ENCODE data around the gene TPH1.
"Not testable (repeated sequence)": the region's sequence is repeated elsewhere in the genome, so short reads cannot be mapped to it uniquely, and the experiment has no call there.

The TPH1 gene

DNA sequence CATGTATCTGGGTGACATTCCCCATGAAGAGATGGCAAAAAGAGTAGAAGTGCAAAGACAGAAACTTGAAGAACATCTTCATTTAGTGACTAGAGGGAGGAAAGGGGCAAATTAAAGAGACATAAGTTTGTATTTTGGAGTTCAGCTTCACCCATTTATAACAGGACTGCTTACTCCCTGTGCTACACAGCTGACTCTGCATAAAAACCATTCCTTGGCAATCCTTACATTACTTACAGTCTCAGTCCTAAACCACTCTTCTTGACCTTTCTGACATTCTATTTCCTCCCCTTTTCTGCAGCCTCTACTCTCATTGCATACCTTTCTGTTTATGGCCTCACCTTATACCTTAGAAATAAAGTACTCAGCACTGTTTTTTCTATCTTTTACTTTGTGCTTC, 26.4 kb downstream of the TPH1 start:
- no peak for DNase-seq

DNA sequence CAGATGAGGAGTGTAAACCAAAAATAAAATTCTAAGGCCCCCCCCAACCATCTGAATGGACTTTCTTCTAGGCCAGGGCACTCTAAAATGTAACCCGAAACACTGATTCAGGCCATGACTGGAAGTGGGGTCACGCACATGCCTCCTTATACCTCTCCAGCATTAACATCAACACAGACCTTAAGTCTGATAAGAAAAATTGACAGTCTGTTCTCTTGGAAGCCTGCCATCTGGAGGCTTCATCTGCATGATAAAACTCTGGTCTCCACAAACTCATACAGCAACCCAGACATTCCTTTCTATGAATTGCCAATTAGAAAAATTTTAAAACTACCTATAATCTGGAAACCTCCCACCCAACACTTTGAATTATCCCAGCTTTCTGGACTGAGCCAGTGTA, 29.3 kb downstream of the TPH1 start:
- no peak for DNase-seq

DNA sequence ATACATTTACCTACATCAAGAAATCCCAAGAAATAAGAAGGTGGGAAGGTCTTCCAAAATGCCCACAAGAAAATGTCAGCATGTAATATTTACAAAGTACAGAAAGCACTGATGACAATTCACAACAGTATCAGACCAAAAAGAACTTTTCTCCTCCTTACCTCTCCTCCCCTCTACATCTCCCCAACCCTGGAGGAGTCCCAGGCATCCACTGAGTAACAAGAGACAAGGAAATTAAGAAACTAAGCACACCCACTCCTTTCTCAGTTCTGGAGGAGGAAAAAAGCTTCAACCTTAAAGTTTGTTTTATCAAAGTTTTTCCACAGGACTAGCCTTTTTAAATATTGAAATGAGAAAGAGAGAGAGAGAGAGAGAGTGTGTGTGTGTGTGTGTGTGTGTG, 31.2 kb downstream of the TPH1 start:
- no peak for DNase-seq

DNA sequence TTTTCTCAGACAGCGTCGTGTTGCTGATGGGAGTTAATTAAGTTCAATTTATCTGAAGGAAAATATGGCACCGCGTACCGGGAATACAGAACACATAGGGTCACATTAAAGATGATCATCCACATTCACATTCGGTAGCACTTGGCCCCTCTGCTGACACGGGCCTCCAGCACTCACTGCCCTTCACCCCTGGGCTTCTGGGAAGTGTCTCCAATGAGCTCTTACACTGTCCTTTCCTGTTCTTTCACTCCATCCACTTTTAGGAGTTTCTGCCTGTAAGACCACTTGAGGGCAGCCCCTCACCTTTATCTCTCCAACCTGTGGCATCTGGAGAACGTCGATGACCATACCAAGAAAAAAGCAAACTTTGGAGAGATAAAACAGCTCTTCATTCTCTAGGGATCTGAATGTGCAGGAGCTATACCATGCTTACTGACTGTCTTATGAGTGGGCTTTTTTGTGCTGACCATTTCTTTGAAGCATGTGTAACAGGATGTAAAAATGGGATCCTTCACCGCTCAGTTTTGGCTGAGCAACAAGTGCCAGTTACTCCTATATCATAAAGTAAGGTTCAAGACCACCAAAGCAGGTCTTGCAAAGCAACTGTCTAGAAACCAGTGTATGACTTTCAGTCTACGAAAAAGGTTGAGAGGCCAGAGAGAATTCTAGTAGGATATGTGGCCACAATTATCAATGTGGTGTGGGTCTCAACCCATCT, 32.1 kb downstream of the TPH1 start:
- DNase-seq = no peak

DNA sequence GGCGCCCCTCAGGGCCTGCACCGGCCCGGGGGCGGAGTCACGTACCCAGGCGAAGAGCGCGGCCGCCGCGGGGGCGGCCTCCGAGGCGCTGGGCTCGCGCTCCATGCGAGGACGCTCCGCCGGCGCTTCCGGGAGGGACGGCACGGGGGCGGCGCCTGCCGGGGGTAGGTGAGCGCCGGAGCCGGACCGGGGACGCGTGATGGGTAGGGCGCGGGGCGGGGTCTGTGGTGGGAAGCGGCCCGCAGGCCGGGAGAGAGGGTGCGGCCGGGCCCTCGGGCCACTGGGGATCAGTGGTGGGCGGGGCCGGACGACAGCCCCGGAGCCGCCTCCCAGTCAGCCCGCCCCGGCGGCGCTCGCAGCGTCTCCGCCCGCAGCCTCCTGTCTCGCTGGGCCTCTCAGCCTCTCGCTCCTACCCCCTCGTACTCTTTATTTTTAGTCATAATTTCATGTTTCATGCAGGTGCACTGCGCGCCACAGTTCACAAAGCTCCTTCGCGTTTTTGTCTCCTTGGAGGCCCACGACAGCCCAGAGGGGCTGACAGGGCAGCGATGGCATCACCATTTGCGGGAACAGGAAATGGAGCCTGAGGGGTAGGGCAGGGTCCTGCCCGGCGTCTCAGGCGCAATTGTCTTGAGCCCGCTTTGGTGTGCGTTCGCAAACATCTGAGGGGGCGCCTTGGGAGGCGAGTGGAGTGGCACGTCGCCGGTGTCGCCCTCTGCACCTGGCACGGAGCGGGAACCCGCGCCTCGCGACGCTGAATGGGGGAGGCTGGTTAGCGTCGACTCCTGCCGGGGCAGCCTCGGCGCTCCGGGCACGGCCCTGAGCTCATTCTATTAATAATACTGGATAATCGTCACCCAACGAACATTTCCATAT, 32.9 kb downstream of the TPH1 start, which contains the start of gene SERGEF:
SERGEF (minus strand) TSS at position 142 of the 876 bp plus-strand sequence; CDS start at position 105, 37 bp downstream.
- peak; percentile 88 for DNase-seq

DNA sequence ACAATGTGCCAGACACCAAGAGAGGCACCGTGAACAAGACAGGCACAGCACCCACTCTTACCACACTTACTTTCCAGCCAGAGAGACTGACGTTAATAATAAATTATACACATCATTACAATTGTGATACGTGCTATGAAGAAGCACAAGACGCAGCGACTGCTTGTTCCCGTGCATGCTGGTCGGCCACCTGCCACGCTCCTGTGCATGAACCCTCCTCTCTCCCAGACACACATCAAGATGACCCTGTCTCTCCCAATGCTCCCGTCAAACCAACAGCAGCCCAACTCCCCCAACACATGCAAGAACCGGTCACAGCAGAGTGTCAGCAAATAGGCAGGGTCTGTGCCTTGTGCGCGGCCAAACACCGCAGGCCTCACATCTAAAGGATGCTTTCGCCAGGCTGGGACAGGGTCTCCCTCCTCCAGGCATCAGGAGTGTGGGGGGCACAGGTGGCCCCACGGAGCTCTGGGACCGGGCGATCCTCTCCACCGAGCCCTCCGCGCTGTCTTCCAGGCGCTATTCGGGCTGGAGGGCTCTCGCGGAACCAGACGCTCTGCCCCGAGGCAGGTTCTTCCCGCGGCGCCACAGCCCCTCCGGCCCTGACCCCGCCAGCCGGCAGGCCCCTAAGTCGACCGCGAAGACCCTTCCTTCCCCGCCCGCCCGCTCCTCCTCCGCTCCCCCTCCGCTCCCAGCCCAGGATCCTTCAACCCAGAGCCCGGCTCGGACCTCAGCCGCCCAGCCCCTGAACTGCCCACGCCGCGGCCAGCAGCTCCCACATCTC, 33.8 kb downstream of the TPH1 start:
- no peak for DNase-seq

DNA sequence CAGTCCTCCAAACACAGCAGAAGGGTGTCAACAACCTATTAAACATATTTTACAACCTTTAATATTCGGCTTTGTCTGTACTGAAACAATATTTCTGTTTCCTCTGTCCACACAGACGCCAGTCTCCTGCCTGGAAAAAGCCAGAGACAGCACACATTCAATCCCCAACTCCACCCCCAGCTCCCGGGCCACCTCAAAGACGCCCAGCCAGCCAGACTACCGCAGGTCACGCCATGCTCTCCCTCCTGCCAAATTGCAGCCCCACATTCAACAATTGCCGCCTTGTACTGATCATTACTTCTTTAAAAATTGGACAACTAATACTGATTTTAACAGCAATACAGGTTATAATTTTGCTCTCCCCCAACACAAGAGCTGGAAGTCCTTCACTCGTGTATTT, 34.4 kb downstream of the TPH1 start:
- DNase-seq = no peak

DNA sequence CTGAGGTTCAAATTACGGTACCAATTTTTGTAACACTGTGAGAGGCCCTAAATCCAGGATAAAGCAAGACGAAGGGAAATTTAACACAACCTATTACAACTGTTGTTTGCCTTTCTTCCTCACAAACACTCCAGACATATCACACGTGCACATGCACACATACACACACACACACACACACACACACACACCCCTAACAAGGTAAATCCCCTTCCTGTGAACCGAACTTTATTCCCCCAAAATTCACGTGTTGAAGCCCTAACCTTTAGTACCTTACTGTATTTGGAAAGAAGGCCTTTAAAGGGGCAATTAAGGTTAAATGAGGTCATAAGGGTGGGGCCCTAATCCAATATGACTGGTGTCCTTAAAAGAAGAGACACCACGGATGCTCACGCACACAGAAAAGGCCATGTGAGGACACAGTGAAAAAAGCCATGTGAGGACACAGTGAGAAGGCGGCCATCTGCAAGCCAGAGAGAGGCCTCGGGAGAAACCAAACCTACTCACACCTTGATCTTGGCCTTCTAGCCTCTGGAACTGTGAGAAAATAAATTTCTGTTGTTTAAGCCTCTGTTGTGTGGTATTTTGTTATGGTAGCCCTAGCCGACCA, 35.0 kb downstream of the TPH1 start:
- DNase-seq = no peak

DNA sequence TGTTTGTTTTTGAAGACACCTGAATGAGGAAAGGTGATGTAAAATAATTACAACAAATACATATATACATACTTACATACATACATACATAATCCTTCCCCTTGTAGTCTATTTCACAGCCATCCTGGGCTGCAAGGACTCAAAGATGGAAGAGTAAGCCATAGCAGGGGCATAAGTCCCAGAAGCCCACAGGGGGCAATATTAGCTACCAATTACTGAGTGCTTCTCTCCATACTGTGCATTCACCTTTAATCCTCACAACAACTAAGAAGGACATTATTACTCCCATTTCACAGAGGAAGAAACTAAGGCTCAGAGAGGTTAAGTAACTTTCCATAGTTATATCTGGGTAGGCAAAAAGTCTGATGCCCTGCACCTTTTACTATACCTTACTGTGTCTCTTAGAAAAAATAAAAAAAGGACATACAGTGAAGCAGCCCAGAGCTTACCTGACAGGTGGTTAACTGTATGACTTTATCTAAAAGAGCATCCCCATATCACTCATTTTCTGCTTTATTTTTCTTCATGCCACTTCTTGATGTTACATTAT, 35.9 kb downstream of the TPH1 start:
- no peak for DNase-seq

DNA sequence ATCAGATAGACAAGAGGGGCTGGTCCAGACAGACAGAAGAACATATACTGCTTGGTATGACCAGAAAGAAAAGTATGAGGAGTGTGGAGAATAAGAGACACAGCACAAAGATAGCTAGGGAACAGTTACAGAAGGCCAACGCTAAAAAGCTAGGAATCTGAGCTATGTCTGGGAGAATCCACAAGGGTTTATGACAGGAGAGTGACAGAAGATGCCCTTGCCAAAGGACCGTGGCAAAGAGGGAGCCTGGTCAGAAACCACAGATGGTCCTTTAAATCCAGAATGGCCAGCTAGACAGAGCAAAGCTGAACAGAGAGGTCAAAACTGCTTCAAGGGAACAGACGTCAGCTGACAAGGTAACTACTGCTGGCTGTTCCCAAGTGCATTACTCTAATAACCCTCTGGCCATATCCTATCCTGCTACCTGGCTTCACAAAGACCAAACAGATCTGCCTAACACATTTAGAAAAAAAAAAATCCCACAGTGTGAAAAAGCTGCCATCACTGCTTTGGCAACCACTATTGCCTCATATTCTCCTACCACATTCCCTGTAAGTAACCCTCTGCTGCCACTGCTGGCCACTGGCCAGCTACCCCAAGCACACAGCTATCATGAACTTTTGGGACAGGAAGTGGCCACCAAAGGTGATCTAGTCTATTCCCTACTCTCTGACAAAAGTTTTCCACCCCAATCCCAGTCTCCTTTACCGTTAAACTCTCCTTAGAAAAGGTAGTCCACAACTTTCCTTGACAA, 40.5 kb downstream of the TPH1 start:
- no peak for DNase-seq

DNA sequence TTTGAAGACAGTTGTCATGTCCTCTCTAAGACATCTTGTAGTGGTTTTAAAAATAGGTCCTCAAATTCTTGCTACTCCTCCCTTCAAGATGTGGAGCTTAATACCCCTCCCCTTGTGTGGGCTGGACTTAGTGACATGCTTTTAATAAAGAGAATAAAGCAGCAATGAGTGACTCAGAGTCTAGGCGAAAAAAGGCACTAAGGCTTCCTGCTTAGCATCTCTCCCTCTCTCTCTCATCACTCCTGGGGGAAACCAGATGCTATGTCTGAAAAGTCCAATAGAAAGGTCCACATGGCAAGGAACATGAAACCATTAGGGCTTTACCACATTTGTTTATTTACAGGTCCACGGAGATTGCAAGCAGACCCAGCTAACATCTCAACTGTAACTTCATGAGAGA, 44.9 kb downstream of the TPH1 start:
- DNase-seq = peak; percentile 63

DNA sequence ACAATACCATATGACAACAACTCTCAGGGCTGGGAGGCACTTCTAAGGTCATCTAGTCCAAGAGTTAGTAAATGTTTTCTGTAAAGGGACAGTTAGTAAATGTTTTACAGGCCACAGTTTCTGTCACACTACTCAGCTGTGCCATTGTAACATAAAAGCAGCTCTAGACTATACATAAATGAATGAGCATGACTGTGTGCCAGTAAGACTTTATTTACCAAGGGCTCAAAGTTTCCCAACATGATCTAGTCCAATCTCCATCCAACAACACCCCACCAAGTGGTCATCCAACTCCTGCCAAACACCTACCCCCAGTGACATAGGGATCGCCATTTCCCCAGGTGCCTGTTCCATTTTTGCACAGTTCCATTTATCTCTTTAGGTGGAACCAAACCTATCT, 45.3 kb downstream of the TPH1 start:
- no peak for DNase-seq

DNA sequence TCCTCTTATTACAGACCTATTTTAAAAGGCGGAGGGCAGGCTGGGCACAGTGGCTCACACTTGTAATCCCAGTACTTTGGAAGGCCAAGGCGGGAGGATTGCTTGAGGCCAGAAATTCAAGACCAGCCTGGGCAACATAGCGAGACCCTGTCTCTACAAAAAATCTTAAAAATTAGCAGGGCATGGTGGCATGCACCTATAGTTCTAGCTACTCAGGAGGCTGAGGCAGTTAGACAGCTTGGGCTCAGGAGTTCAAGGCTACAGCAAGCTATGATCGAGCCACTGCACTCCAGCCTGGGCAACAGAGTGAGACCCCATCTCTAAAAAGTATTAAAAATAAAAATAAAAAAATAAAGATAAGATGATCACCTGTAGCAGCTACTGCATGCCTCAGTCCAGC, 45.9 kb downstream of the TPH1 start:
- DNase-seq = not testable (repeated sequence)

All from fibroblast of skin of scalp (primary cell).